RWPE2 (cell line): ENCODE measurements around the gene TLL2.

Source experiments
- ATAC-seq: fragments of 200-7000 bp; cut with Tn5 transposase; 3 replicates; pipeline ENCODE4 v1.9.1; 2021; ENCODE audit warnings: low read depth
- DNase-seq: peaks from one replicate; pipeline ENCODE4 v3.0.0-alpha.2; 2020; ENCODE audit warnings: low spot score
- H3K27ac ChIP-seq: fragments of 450-650 bp; 2 replicates; pipeline ENCODE4 v1.5.1; 2017; ENCODE audit warnings: mild to moderate bottlenecking; ENCODE audit not compliant: poor library complexity, severe bottlenecking
- H3K27me3 ChIP-seq: fragments of 250-450 bp; sonication (Bioruptor Pico); 2 replicates; pipeline ENCODE4 v1.5.1; 2021; ENCODE audit warnings: mild to moderate bottlenecking, moderate library complexity; ENCODE audit not compliant: insufficient read depth, poor library complexity, severe bottlenecking
- H3K36me3 ChIP-seq: fragments of 250-450 bp; sonication (Bioruptor Pico); 2 replicates; pipeline ENCODE4 v1.5.1; 2020; ENCODE audit warnings: low read depth, mild to moderate bottlenecking, moderate library complexity
- H3K4me1 ChIP-seq: fragments of 250-450 bp; sonication (Bioruptor Pico); 2 replicates; pipeline ENCODE4 v1.5.1; 2021; ENCODE audit warnings: mild to moderate bottlenecking, moderate library complexity; ENCODE audit not compliant: insufficient read depth, poor library complexity, severe bottlenecking
- H3K4me3 ChIP-seq: fragments of 250-450 bp; sonication (Bioruptor Pico); 2 replicates; pipeline ENCODE4 v1.5.1; 2021; ENCODE audit warnings: mild to moderate bottlenecking, moderate library complexity; ENCODE audit not compliant: severe bottlenecking
- H3K9me3 ChIP-seq: fragments of 250-450 bp; sonication (Bioruptor Pico); 2 replicates; pipeline ENCODE4 v1.5.1; 2021; ENCODE audit warnings: mild to moderate bottlenecking, moderate library complexity; ENCODE audit not compliant: severe bottlenecking
- CTCF ChIP-seq: fragments of 450-650 bp; IDR thresholded peaks from one replicate; pipeline ENCODE4 v1.5.1; 2017; ENCODE audit warnings: mild to moderate bottlenecking, moderate library complexity; ENCODE audit not compliant: poor library complexity, severe bottlenecking

The TLL2 gene

GRCh38 chr10:96460316-96460715 is 53.4 kb downstream of the TLL2 start:
- H3K36me3 ChIP-seq: no peaks in the 10 kb centered on the region
- no peak for DNase-seq
- no peak overlapping the region for H3K4me3 ChIP-seq
- TF ChIP-seq CTCF: no peak
- H3K4me1 ChIP-seq: no peaks in the 10 kb centered on the region
- ATAC-seq: no peak
- H3K27ac ChIP-seq: no peak overlapping the region
- H3K27me3 ChIP-seq: no peaks in the 10 kb centered on the region
- no peaks in the 10 kb centered on the region for H3K9me3 ChIP-seq

GRCh38 chr10:96457341-96457740 is 56.4 kb downstream of the TLL2 start:
- Histone ChIP-seq H3K27ac (no peak overlapping the region), H3K4me3 (no peak overlapping the region), H3K9me3 (no peaks in the 10 kb centered on the region), H3K27me3 (no peaks in the 10 kb centered on the region), H3K36me3 (no peaks in the 10 kb centered on the region), H3K4me1 (no peaks in the 10 kb centered on the region)
- TF ChIP-seq CTCF: no peak
- no peak for ATAC-seq
- DNase-seq: no peak

GRCh38 chr10:96456296-96456840 is 57.4 kb downstream of the TLL2 start:
- H3K36me3 ChIP-seq: no peaks in the 10 kb centered on the region
- no peaks in the 10 kb centered on the region for H3K9me3 ChIP-seq
- H3K4me3 ChIP-seq: no peak overlapping the region
- no peak overlapping the region for H3K27ac ChIP-seq
- no peak for DNase-seq
- no peak for TF ChIP-seq CTCF
- H3K4me1 ChIP-seq: no peaks in the 10 kb centered on the region
- H3K27me3 ChIP-seq: no peaks in the 10 kb centered on the region
- ATAC-seq: no peak

GRCh38 chr10:96453856-96454583 is 59.7 kb downstream of the TLL2 start:
- no peaks in the 10 kb centered on the region for H3K27me3 ChIP-seq
- ATAC-seq (no peak), DNase-seq (no peak)
- no peaks in the 10 kb centered on the region for H3K9me3 ChIP-seq
- no peak for TF ChIP-seq CTCF
- H3K36me3 ChIP-seq: no peaks in the 10 kb centered on the region
- H3K27ac ChIP-seq: no peak overlapping the region
- H3K4me1 ChIP-seq: no peaks in the 10 kb centered on the region
- H3K4me3 ChIP-seq: no peak overlapping the region

- no peaks in the 10 kb centered on the region for H3K27me3 ChIP-seq
- no peak for DNase-seq
- H3K4me3 ChIP-seq: no peak overlapping the region
- no peak for TF ChIP-seq CTCF
- ATAC-seq: no peak
- no peak overlapping the region for H3K27ac ChIP-seq
- H3K9me3 ChIP-seq: no peaks in the 10 kb centered on the region
- H3K36me3 ChIP-seq: no peaks in the 10 kb centered on the region
- no peaks in the 10 kb centered on the region for H3K4me1 ChIP-seq
These were observed 61.1 kb downstream of the TLL2 start for GRCh38 chr10:96452494-96453153.
